ENCODE measurements around the gene ITPKC. TPM values are rescaled to one million over a fixed set of nuclear protein-coding genes. Genes with fewer than 3 reads are reported as not detected.

Gene ITPKC
- total and polyA plus RNA-seq, 2 experiments from 2014 or later = 5.3 to 12.6 TPM

DNA sequence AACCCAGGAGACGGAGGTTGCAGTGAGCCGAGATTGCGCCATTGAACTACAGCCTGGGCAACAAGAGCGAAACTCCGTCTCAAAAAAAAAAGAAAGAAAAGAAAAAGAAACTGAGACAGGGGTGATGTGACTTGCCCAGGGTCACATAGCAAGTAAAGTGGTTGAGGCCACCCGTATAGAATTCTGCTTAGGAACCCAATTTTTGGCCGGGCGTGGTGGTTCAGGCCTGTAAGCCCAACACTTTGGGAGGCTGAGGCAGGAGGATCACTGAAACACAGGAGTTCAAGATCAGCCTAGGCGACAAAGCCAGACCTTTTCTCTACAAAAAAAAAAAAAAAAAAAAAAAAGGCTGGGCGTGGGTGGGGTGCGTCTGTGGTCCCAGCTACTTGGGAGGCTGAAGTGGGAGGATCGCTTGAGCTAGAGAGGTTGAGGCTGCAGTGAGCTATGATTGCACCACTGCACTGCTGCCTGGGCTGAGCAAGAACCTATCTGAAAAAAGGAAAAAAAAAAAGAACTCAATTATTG, 35.4 kb downstream of the ITPKC start (continued):
- TF ChIP-seq, protein P1, sequence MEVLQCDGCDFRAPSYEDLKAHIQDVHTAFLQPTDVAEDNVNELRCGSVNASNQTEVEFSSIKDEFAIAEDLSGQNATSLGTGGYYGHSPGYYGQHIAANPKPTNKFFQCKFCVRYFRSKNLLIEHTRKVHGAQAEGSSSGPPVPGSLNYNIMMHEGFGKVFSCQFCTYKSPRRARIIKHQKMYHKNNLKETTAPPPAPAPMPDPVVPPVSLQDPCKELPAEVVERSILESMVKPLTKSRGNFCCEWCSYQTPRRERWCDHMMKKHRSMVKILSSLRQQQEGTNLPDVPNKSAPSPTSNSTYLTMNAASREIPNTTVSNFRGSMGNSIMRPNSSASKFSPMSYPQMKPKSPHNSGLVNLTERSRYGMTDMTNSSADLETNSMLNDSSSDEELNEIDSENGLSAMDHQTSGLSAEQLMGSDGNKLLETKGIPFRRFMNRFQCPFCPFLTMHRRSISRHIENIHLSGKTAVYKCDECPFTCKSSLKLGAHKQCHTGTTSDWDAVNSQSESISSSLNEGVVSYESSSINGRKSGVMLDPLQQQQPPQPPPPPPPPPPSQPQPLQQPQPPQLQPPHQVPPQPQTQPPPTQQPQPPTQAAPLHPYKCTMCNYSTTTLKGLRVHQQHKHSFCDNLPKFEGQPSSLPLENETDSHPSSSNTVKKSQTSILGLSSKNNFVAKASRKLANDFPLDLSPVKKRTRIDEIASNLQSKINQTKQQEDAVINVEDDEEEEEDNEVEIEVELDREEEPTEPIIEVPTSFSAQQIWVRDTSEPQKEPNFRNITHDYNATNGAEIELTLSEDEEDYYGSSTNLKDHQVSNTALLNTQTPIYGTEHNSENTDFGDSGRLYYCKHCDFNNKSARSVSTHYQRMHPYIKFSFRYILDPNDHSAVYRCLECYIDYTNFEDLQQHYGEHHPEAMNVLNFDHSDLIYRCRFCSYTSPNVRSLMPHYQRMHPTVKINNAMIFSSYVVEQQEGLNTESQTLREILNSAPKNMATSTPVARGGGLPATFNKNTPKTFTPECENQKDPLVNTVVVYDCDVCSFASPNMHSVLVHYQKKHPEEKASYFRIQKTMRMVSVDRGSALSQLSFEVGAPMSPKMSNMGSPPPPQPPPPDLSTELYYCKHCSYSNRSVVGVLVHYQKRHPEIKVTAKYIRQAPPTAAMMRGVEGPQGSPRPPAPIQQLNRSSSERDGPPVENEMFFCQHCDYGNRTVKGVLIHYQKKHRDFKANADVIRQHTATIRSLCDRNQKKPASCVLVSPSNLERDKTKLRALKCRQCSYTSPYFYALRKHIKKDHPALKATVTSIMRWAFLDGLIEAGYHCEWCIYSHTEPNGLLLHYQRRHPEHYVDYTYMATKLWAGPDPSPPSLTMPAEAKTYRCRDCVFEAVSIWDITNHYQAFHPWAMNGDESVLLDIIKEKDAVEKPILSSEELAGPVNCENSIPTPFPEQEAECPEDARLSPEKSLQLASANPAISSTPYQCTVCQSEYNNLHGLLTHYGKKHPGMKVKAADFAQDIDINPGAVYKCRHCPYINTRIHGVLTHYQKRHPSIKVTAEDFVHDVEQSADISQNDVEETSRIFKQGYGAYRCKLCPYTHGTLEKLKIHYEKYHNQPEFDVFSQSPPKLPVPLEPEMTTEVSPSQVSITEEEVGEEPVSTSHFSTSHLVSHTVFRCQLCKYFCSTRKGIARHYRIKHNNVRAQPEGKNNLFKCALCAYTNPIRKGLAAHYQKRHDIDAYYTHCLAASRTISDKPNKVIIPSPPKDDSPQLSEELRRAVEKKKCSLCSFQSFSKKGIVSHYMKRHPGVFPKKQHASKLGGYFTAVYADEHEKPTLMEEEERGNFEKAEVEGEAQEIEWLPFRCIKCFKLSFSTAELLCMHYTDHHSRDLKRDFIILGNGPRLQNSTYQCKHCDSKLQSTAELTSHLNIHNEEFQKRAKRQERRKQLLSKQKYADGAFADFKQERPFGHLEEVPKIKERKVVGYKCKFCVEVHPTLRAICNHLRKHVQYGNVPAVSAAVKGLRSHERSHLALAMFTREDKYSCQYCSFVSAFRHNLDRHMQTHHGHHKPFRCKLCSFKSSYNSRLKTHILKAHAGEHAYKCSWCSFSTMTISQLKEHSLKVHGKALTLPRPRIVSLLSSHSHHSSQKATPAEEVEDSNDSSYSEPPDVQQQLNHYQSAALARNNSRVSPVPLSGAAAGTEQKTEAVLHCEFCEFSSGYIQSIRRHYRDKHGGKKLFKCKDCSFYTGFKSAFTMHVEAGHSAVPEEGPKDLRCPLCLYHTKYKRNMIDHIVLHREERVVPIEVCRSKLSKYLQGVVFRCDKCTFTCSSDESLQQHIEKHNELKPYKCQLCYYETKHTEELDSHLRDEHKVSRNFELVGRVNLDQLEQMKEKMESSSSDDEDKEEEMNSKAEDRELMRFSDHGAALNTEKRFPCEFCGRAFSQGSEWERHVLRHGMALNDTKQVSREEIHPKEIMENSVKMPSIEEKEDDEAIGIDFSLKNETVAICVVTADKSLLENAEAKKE (CRISPR knock-in tag; IDR thresholded peaks at IDR 0.05) = no peak
- TF ChIP-seq STAT1 (IDR thresholded peaks at IDR 0.05; ENCODE audit: unreplicated experiment) = no peak

DNA sequence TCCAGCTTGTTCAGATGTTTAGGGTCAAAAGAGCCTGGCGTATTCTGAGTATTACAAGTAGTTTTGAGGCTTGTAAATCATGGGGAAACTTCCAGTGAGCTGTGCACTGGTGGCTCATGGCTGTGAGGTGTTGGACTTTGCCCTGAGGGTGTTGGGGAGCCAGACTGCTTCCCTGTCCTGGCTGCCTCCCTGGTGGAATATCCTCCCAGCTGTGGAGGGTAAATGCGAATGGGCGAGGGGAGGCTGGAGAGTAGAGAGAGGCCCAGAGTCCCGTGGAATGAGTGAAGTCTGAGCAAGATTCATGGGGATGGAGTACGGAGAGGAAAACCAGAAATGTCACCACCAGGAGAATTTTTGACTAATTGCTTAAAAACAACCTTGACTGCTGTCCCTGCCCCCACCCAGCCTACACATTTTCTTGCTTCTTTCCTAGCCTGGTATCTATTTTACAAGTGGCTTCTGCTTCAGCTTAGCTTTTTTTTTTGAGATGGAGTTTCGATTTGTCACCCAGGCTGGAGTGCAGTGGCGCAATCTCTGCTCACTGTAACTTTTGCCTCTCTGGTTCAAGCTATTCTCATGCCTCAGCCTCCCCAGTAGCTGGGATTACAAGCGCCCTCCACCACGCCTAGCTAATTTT, 37.8 kb downstream of the ITPKC start:
- Histone ChIP-seq H3K4me1 (ENCODE audit: insufficient read depth) (peaks cover 18% of the 10 kb centered on the region; the same call in 1 of the 2 replicates), H4K20me1 (replicated peaks; ENCODE audit: insufficient read depth) (peaks cover 55% of the 10 kb centered on the region), H3K4me2 (peak overlapping the region; percentile 59; the same call in 1 of the 2 replicates), H3K36me3 (ENCODE audit: insufficient read depth) (peaks cover 38% of the 10 kb centered on the region), H3F3A (replicated peaks; ENCODE audit: low read depth) (peaks cover 31% of the 10 kb centered on the region), H3K4me3 (peak overlapping the region; percentile 40), H3K27me3 (ENCODE audit: insufficient read depth) (no peaks in the 10 kb centered on the region), H3K79me2 (replicated peaks; ENCODE audit: insufficient read depth) (peaks cover 84% of the 10 kb centered on the region), H3K27ac (ENCODE audit: low read depth) (peak overlapping the region; percentile 55; the same call in 1 of the 2 replicates), H2AFZ (no peak overlapping the region), H3K9me2 (ENCODE audit: insufficient read depth) (no peaks in the 10 kb centered on the region; the same call in 1 of the 2 replicates)
- Mint-ChIP-seq H3K27me3 (ENCODE audit: insufficient read depth, low read depth, poor library complexity) (peaks cover 26% of the 10 kb centered on the region), H3K4me1 (peaks cover 22% of the 10 kb centered on the region), H3K27ac (peak overlapping the region; percentile 89), H3K4me3 (peak overlapping the region; percentile 60), H3K9me3 (peaks cover 3% of the 10 kb centered on the region; the same call in 1 of the 3 replicates), H3K36me3 (ENCODE audit: low read depth) (peaks cover 79% of the 10 kb centered on the region)
- DNase-seq (ENCODE audit: low spot score) (no peak), ATAC-seq (no peak)
- TF ChIP-seq EZH2 (IDR thresholded peaks at IDR 0.05; ENCODE audit: low read depth, unreplicated experiment) = no peak
- TF ChIP-seq EZH2phosphoT487 (IDR thresholded peaks at IDR 0.05; ENCODE audit: unreplicated experiment) = no peak
- TF ChIP-seq, protein P2, sequence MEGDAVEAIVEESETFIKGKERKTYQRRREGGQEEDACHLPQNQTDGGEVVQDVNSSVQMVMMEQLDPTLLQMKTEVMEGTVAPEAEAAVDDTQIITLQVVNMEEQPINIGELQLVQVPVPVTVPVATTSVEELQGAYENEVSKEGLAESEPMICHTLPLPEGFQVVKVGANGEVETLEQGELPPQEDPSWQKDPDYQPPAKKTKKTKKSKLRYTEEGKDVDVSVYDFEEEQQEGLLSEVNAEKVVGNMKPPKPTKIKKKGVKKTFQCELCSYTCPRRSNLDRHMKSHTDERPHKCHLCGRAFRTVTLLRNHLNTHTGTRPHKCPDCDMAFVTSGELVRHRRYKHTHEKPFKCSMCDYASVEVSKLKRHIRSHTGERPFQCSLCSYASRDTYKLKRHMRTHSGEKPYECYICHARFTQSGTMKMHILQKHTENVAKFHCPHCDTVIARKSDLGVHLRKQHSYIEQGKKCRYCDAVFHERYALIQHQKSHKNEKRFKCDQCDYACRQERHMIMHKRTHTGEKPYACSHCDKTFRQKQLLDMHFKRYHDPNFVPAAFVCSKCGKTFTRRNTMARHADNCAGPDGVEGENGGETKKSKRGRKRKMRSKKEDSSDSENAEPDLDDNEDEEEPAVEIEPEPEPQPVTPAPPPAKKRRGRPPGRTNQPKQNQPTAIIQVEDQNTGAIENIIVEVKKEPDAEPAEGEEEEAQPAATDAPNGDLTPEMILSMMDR (conservative IDR thresholded peaks at IDR 0.05; ENCODE audit: low read depth in 2 of 2) = no peak
- no peak for TF ChIP-seq ZNF331 (CRISPR knock-in tag; IDR thresholded peaks at IDR 0.05; ENCODE audit: low read depth)
- no peak for TF ChIP-seq ZNF114 (CRISPR knock-in tag; IDR thresholded peaks at IDR 0.05)
- TF ChIP-seq NANOG (IDR thresholded peaks at IDR 0.05; ENCODE audit: borderline replicate concordance) = no peak

Data from GM23338 (cell line).